ENCODE data around the gene CRYAA. TPM values are rescaled to one million over a fixed set of nuclear protein-coding genes. Genes with fewer than 3 reads are reported as not detected.

Gene CRYAA
- total and polyA plus RNA-seq, 11 donors = not detected

DNA sequence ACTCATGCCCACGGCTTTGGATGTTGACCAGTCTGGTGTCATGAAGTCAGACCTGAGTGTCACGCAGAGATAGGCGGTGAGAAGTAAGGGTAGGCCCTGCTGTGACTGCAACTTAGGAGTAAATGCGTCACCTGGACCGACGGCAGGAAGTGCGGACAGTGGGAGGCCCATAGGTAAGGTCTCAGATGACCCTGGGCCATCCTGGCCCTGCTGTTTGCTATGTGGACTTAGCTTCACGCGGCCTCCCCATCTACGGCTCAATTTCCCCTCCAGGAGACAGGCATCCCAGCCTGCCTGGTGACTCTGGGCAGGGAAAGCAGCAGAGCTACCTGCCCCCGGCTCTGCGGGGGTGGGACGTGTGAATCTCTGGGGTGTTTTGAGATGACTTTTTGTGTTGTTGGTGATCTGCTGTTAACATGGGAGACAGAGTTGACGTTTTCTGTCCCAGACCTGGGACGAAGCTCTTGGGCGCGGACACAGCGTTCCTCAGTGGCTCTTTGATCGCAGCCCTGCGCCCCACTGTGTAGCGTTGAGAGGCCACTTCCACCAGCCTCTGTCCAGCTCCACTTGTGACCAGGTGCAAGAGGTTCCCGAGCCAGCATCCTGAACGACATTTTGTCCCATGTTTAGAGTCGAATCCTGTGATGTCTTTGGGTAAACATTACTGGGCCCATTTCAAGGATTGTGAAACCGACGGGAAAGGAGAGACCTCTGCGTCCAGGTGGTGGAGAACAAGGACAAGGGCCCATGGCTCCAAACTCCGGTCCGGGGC lies 39.9 kb downstream of the CRYAA start:
- WGBS, 4 donors = 92 to 94% (median 92%) methylated on average over 28 to 29 of the region's 29 CpGs
- no peaks in the 10 kb centered on the region for H3K9me3 ChIP-seq
- peaks cover 0 to 7% (median 0%) of the 10 kb centered on the region in 9 donors for H3K27me3 ChIP-seq
- no peak overlapping the region for H3K4me3 ChIP-seq
- DNase-seq (peak in 3 of 5 donors; percentile 3 to 31 (median 14)), ATAC-seq (no peak)
- H3K4me1 ChIP-seq = peaks cover 0 to 14% (median 2%) of the 10 kb centered on the region in 12 donors
- no peak overlapping the region for H3K27ac ChIP-seq
- intact Hi-C loops (cut with DNase I) = no loop called here
- H3K36me3 ChIP-seq = no peaks in the 10 kb centered on the region
- no peak for TF ChIP-seq POLR2A (IDR thresholded peaks at IDR 0.05)
- TF ChIP-seq, protein P1, sequence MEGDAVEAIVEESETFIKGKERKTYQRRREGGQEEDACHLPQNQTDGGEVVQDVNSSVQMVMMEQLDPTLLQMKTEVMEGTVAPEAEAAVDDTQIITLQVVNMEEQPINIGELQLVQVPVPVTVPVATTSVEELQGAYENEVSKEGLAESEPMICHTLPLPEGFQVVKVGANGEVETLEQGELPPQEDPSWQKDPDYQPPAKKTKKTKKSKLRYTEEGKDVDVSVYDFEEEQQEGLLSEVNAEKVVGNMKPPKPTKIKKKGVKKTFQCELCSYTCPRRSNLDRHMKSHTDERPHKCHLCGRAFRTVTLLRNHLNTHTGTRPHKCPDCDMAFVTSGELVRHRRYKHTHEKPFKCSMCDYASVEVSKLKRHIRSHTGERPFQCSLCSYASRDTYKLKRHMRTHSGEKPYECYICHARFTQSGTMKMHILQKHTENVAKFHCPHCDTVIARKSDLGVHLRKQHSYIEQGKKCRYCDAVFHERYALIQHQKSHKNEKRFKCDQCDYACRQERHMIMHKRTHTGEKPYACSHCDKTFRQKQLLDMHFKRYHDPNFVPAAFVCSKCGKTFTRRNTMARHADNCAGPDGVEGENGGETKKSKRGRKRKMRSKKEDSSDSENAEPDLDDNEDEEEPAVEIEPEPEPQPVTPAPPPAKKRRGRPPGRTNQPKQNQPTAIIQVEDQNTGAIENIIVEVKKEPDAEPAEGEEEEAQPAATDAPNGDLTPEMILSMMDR (IDR thresholded peaks at IDR 0.05) = no peak

DNA sequence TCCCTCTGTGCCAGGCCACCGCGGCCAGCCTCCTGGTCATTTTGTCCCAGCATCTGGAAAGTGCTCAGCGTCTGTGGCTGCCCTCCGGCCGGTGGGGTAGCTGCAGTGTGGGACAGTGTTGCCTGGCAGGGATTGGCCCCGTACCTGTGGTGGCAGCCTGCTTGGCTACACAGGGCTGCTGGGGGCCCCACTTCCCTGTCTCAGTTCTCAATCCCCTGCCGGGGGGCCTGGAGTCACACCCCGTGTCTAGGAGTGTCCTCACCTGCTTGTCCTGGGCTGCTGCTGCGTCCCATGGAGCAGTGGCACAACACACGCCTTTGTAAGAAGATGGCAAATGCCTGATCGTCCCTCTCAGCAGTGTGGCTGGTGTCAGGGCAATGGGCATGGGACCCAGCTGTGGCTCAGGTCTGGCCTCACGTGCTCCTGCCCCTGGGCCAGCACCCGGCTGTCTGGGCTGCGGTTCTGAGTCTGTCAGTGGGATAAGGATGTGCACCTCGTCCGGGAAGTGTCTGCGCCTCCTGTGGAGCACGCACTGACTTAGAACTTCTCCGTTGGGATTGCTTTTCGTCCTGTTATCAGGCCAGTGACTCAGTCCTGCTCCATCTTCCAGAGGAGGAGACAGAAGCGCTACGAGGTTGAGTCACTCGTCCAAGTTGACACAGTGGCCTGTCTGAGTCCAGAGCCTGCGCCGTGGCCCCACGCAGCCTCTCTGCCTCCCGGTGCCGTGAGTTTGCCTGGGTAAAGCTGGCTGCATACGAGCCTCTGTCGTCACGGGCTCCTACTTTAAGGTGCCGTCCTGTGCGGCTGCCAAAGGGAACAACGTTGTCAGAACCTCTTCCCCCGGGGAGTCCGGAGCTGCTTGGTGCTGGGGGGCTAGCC lies 41.0 kb downstream of the CRYAA start:
- no peaks in the 10 kb centered on the region for H3K36me3 ChIP-seq
- intact Hi-C loops (cut with DNase I) = no loop called here
- peaks cover 0 to 14% (median 2%) of the 10 kb centered on the region in 12 donors for H3K4me1 ChIP-seq
- H3K4me3 ChIP-seq = no peak overlapping the region
- DNase-seq (peak in 4 of 5 donors; percentile 5 to 68 (median 32)), ATAC-seq (peak in 2 of 4 donors; percentile 17 to 66)
- no peaks in the 10 kb centered on the region for H3K9me3 ChIP-seq
- no peak for TF ChIP-seq POLR2A (IDR thresholded peaks at IDR 0.05)
- TF ChIP-seq, protein P1 (IDR thresholded peaks at IDR 0.05) = no peak
- WGBS, 4 donors = 70 to 85% (median 79%) methylated on average over 24 to 36 of the region's 36 CpGs
- no peak overlapping the region for H3K27ac ChIP-seq
- peaks cover 0 to 7% (median 0%) of the 10 kb centered on the region in 9 donors for H3K27me3 ChIP-seq

DNA sequence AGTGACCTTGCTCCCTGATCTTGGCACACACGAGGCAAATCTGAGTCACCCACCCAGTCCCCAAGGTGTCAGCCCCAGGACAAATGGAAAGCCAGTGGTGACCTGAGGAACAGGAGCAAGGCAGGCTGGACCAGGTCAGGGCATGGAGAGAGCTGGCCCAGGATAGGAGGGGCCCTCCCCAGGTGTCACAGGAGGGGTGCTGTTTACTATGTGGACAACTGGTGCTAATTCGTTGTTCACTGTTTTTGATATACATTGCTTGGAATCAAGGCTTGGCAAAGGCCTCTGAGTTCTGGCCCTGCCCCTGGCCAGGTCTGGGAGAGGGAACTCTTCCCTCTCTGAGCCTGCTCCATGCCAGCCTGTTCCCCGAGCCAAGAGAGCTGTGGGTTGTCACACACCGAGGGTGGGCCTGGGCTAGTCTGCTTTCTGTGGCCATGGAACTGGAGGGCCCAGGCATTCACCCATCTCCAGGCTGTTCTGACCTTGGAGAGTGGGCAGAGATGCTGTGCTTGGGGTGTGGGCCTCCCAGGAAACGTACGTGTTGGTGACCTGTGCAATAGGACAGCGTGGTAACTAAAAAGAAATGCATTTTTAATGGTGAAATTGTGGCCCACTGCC lies 41.8 kb downstream of the CRYAA start:
- Histone ChIP-seq H3K27me3 (peaks cover 0 to 7% (median 0%) of the 10 kb centered on the region in 9 donors), H3K27ac (no peak overlapping the region), H3K36me3 (no peaks in the 10 kb centered on the region), H3K4me3 (no peak overlapping the region), H3K4me1 (peaks cover 0 to 14% (median 2%) of the 10 kb centered on the region in 12 donors), H3K9me3 (no peaks in the 10 kb centered on the region)
- peak in 2 of 5 donors; percentile 2 to 13 for DNase-seq
- intact Hi-C loops (cut with DNase I) = no loop called here
- ATAC-seq = peak in 1 of 4 donors; percentile 6
- 79 to 88% (median 85%) methylated on average over 6 to 7 of the region's 7 CpGs for WGBS, 4 donors
- TF ChIP-seq, protein P1 (IDR thresholded peaks at IDR 0.05) = no peak
- no peak for TF ChIP-seq POLR2A (IDR thresholded peaks at IDR 0.05)

Measured in heart left ventricle (tissue), 16 donors.